Ovary (tissue), 3 donors: Measurements from ENCODE around the gene TOM1L2.

ENCODE experiments used
- CTCF ChIP-seq, 3 donors: fragments of 450-650 bp in 2 of 3; fragments of 200-600 bp in 1 of 3; IDR thresholded peaks; one replicate each; pipeline versions ENCODE4 v1.5.1 to v1.8.0; 2016 to 2022; ENCODE audit warnings: antibody characterized with exemption in 3 of 3, mild to moderate bottlenecking in 1 of 3
- EP300 ChIP-seq: sonication (generic); formaldehyde crosslinking; IDR thresholded peaks from one replicate; pipeline ENCODE4 v1.6.1; 2017; ENCODE audit warnings: antibody characterized with exemption
- POLR2A ChIP-seq: fragments of 450-650 bp; IDR thresholded peaks from one replicate; pipeline ENCODE4 v1.6.1; 2017; ENCODE audit warnings: antibody characterized with exemption, mild to moderate bottlenecking, moderate library complexity
- donor health status: DM: no; HTN: no; CAD: no.

GRCh38 chr17:18009609-18010420 is 37.6 kb upstream of the TOM1L2 start:
- TF ChIP-seq POLR2A (no peak), CTCF (IDR thresholded peaks at IDR 0.05) (no peak), EP300 (no peak)
